Hepatocyte (in vitro differentiated cells): ENCODE measurements around the gene SPINK13.
"Not testable (repeated sequence)": the region's sequence is repeated elsewhere in the genome, so short reads cannot be mapped to it uniquely, and the experiment has no call there.

Source experiments
- CTCF ChIP-seq: fragments of 200-600 bp; sonication (generic); IDR thresholded peaks from 2 replicates; pipeline ENCODE4 v1.5.1; 2016; ENCODE audit warnings: antibody characterized with exemption, mild to moderate bottlenecking; ENCODE audit not compliant: poor library complexity
- EZH2 ChIP-seq: fragments of 200-600 bp; sonication (generic); IDR thresholded peaks from 2 replicates; pipeline ENCODE4 v1.6.1; 2016; ENCODE audit warnings: antibody characterized with exemption, mild to moderate bottlenecking, borderline replicate concordance
- EZH2phosphoT487 ChIP-seq: fragments of 200-600 bp; sonication (generic); IDR thresholded peaks from one replicate; pipeline ENCODE4 v1.6.1; 2018; ENCODE audit warnings: antibody characterized with exemption, mild to moderate bottlenecking, low read depth, moderate library complexity; ENCODE audit not compliant: unreplicated experiment, severe bottlenecking

GRCh38 chr5:148275129-148275528 is 6.5 kb downstream of the SPINK13 start:
- TF ChIP-seq CTCF, EZH2, EZH2phosphoT487: not testable (repeated sequence)
